GM21381 (cell line): ENCODE measurements around the gene PIP4K2C.

Experiments
- ATAC-seq: cut with Tn5 transposase; IDR thresholded peaks from one replicate; pipeline ENCODE4 v1.9.1; 2021; ENCODE audit warnings: mild to moderate bottlenecking, moderate library complexity; ENCODE audit not compliant: unreplicated experiment

PIP4K2C gene

DNA sequence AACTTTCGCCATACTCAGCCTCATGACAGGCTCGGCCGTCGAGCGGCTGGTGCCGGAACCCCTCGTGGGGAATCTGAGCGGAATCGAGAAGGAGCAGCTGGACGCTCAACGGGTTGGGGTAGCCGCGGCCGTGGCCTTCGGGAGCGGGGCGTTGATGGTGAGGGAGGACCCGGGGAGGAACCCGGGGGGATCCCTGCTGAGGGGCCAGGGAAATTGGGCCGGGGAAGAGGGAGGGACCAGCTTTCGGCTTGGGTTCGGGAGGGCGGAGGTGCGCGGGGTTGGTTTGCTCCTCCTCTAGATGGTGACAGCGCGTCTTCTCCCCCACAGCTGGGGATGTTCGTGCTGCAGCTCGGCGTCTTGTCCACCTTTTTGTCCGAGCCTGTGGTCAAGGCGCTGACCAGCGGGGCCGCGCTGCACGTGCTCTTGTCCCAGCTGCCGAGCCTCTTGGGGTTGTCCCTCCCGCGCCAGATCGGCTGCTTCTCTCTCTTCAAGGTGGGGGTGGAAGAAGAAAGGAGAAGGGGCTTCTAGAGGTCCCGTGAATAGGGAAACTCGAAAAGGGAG is 30.0 kb downstream of the PIP4K2C start:
- no peak for ATAC-seq

DNA sequence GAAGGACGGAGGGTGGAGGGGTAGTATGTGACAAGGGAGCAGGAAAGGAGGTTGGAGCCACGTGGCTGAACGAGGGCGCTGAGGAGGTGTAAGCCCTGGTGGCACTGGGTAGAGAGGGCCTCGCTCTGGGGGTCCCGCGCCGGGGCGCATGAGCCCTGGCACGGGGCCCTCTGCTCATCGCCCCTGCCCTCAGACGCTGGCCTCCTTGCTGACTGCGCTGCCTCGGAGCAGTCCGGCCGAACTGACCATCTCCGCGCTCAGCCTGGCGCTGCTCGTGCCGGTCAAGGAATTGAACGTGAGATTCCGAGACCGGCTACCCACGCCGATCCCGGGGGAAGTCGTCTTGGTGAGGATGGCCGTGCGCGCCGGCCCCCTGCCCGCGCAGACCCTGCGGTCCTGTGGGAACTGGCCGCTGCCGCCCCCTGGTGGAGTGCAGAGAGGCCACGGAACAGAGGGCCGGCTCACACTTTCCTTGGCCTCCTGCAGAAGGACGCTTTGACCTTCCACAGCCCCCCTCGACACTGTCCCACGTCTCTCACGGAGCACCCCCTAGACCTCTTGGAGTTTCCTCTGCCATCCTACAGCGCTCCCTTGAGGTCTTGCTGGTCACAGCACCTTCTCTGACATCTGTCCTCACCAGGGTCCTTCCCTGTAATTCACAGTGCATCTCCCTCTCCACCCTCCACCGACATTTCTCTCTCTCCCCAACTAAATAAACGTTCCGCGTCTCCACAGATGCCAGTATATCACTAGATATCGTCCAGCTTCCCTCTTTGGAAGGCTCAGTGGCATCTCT is 30.7 kb downstream of the PIP4K2C start:
- ATAC-seq = no peak

DNA sequence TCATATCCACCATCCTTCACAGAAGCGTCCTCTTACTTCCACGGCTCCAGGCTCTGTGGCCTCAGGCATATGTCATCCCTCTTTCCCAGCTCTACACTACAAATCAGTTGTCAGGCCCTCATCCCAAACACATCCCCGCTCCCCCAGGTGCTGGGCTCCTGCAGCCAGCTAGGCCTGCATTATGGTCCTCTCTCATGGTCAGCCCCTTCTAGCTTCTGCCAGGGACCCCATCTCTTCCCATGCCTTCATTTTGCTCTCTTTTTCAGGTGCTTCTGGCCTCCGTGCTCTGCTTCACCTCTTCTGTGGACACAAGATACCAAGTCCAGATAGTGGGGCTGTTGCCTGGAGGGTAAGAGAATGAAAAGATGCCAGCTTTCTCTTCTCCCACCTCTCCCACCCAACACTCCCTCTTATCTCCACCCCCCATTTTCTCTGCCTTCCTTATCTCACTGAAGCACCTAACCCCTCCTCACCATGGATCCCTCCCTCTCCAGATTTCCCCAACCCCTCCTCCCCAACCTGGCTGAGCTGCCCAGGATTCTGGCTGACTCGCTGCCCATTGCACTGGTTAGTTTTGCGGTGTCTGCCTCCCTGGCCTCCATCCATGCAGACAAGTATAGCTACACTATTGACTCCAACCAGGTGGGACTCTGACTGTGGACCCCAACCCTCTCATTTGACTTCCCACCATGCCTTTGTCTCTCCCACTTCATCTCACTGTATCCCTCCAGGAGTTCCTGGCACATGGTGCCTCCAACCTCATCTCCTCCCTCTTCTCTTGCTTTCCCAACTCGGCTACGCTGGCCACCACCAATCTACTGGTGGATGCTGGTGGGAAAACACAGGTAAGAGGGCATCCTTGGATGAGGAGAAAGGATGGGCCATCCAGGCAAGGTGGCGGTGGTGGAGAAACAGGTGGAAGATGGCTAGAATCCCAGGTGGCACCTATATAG is 31.6 kb downstream of the PIP4K2C start:
- ATAC-seq = no peak

DNA sequence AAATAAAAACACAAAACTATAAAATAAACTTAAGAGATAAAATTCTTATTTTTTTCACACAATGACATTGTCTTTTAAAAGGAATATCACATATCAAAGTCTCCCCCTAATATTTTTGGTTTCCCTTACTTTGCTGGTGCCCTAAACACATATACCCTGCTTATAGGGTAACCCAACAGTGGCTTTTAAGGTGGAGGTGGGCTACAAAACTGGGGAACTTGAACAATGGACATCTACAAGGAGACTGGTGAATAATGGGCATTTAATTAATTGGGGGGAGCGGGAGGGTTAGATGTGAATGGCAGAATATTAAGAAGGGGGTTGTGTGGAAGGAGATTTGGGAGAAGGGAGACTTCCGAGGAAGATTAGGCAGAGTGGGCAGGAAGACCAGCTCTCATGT is 32.4 kb downstream of the PIP4K2C start:
- ATAC-seq = no peak

DNA sequence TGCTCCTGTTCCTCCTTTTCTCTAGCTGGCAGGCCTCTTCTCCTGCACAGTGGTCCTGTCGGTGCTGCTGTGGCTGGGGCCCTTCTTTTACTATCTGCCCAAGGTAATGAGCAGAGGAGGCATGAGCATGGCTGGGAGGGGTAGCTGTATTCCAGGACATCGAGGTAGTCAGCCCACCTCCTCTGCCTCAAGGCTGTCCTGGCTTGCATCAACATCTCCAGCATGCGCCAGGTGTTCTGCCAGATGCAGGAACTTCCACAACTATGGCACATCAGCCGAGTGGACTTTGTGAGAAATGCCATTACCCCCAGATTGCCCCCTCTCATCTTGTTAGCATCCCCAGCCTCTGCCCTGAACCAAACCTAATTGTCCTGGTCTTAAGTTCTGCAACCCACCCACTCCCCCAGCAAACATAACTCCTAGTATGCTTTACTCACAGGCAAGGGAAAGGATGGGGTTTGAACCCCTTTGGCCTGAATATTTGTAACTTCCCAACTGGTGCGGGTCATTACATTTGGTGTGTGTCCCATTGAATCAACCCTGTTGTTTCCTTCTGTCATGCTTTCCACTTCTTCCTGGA is 32.9 kb downstream of the PIP4K2C start:
- no peak for ATAC-seq

DNA sequence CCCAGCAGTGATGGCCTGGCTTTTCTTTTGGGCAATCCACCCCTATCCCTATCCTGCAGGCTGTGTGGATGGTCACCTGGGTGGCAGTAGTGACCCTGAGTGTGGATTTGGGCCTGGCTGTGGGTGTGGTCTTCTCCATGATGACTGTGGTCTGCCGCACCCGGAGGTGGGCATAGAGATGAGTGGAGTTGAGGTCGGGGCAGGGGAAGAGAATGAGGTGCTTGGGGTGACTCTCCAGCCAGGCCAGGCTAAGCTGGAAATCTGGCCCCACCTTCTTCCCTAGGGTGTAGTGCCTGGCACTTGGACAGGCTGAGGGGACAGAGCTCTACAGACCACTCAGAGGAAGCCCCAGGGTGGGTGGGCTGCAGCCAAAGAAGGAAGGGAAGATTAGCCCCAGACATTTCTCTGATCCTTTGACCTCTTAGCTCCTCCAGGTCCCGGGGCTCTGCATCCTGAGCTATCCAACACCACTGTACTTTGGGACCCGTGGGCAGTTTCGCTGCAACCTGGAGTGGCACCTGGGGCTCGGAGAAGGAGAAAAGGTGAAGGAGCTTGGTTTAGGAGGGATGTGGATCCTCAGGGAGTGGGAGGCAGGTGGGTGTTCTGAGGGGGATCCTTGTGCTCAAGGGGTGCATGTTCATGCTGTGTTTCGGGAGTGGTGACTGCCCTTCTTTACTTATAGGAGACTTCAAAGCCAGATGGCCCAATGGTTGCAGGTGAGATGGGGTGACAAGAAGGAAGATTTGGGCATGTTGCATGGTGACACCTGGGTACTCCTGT is 33.6 kb downstream of the PIP4K2C start:
- ATAC-seq = no peak

DNA sequence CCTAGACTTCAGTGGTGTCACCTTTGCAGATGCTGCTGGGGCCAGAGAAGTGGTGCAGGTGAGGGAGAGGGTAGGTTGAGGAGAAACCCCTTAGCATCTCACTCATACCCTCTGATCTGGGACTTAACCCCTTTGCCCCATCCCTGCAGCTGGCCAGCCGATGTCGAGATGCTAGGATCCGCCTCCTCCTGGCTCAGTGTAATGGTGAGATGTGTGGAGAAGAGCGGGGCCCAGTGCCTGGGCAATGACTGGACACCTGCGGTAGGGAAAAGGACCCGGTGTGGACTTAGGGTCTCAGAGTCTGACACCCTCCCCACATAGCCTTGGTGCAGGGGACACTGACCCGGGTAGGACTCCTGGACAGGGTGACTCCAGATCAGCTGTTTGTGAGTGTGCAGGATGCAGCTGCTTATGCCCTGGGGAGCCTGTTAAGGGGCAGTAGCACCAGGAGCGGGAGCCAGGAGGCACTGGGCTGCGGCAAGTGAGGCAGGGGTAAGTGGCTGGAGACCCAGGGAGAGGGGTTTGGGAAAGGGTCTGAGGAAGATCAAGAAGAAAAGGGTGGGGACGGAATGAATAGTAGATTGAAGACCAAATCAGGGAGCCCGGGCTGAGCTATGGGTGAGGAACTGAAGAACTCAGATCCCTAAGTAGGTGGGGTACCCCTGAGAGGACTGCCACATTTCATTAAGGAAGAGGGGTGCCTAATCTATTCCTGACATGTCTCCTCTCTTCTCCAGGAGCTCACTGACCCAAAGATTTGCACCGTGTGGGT is 34.5 kb downstream of the PIP4K2C start:
- no peak for ATAC-seq

DNA sequence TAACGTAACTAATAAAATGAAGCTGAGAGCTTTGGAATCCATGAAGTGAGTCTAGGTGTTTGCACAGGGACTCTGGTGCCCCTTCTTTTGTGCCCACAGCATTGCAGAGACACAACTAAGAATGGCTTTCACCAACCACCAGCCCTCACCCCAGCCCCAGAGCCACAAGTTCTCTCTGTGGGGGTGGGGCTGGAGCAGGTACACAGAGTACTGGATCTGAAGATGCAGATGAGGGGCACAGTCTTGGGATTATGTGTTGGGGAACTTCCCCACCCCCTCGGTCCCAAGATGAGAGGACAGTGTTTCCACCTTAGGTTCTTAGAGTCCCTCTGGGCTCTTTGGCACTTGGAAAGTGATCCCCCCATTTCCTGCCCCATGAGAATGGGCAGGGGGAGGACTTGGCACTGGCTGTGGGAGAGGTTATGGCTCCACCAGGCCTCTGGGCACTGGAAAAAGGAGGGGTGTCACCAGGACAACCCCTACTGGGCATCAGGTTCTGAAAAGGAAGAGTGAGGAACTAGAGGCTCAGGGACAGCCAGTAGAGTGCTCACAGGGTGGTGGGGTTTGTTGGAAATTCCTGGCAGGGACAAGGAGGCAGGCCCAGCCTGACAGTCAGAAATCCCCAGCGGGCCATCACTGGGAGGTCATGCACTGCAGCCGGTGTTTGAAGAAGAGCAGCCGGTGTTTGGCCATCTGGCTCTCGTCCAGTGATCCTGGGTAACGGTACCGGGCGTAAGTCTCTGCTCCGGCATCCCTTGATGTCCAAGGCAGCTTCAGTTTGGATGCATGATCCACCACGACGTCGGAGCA is 35.3 kb downstream of the PIP4K2C start:
- no peak for ATAC-seq

DNA sequence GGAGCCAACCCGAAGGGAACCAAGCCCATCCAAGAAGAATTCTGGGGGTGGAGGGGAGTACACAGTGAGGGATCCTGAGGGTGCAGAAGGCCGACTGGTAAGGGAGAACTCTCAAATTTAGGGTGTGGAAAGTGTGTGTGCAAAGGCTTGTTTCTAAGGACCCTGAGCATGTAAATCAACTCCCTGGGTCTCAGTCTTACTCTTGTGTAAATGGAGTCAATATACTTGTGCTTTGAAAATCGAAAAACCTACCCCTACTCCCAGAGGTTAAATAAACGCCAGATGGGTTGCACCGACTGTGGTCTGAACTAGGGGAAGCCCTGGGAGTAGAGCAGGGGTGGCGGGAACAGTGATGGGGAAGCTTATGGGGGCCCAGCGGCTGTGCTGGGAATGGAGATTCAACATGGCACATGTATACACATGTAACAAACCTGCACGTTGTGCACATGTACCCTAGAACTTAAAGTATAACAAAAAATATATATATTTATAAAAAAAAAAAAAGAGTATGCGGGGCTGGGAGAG is 36.0 kb downstream of the PIP4K2C start:
- ATAC-seq = no peak

DNA sequence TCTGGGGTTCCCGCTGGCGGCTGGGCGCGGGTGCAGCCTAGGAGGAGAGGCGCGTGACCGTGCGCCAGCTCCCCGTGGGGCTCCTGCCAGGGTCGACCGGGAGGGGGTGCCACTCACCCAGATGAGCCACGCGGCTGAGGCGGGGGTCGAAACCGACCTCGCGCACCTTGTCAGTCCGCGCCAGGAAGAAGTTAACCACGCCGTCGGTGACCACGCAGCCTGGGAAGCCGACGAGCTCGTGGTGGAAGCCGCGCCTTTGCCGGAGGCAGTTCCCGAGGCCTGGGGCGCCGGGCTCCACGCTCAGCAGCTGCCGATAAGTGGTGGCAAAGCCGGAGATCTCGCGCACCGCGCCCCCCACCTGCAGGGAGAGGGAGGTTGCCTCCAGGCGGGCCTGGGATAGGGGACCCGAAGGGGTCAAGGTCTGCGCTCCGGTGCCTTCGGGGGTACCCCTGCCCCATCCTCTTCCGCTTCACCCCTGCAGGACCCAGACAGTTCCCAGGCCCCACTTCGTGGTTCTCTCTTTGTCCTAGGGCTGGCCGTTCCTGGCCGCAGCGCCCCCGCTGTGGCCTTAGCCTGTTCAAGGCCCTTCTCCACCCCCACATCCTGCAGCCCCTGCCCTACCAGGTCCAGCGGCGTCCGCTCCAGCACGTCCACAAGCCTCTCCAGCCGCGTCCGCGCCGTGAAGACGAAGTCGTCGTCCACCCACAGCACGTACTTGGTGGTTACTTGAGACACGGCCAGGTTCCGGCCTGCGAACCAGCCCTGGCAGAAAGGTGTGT is 36.7 kb downstream of the PIP4K2C start:
- ATAC-seq = no peak

DNA sequence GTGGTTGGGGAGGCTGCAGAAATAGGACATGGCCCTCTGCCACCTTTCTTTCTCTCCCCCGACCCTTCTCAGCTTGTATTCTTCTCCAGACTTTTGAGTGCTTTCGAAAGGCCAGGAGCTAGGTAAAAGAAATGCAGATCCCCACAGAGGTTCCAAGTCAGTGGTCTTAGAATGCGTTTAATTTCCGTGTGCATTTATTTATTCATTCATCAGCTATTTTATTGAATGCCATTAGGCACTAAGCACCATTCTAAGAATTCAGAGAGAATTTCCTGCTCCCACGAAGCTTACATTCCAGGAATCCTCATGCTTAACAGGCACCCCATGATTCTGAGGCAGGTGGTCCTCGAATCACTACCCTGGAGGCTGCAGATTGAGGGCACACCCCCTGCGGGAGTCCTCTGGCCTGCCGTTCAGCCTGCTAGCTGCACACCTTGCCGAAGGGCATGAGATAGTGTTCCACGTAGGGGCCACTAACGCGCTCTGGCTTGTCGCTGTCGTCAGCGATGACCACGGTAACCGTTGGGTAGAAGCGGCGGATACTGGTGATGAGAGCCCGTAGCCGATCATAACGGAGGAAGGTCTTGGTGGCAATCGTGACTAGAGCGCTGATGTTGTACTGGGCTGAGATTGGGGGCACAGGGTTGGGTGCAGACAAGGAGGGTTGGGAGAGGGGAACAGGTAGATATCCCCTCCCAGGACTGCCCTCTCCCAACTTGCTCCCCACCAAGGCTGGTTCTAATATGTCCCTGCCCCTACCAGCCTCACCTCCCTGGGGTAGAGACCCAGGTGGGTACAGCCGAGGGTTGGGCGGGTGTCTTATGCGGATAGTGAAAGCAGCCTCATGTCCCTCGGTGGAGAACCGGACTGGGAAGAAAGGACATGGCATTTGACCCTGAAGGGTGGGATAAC is 37.5 kb downstream of the PIP4K2C start:
- no peak for ATAC-seq

DNA sequence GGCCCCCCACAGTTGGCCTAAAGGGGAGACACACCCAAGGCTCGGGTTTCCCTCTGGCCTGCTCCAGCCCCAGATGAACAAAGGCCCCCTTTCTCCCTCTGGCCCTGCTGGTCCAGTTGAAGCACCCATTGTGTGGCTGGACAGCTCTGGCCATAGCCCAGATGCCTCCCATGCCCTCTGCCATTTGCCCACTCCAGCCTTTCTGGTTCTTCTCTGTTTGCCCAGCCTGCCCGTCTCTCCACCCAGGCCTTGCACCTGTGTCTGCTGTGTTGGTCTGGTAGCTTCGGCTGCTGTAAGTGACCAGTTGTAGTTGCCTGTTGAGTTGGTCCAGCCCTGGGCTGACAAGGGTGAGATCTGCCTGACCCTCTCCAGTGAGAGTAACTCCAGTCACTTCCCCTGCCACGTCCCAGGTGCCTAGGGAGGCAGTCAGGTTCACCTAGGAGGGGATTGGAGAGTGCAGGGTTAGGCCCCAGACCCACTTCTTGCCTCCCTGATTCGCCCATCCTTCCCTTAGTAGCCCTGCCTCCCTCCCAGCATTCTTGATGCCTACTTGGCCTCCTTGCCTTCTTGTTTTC is 39.0 kb downstream of the PIP4K2C start:
- ATAC-seq = no peak

DNA sequence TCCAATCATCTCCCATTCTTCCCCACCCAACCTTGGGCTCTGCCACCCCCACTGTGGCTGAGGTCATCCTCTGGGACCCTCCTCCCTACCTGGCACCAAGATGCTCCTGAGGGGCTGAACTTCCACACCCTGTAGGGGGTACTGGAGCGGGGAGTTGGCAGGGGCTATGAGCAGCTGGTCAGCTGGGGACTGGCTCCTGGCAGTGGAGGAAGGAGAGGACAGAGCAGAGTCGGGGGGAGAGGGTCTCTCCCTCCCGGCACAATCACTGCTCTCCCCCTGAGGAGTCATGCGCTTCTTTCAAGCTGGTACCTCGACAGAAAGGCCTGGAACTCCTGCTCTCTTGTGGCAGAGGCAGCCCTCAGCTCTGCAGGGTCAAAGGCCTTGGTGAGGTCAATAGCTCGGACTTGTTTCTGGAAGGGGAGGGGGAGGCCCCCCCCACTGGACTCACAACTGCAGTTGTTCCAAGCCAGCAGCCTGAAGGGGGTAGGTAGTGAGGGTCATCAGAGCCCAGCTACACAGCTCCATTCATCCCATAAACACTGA is 40.0 kb downstream of the PIP4K2C start:
- no peak for ATAC-seq

DNA sequence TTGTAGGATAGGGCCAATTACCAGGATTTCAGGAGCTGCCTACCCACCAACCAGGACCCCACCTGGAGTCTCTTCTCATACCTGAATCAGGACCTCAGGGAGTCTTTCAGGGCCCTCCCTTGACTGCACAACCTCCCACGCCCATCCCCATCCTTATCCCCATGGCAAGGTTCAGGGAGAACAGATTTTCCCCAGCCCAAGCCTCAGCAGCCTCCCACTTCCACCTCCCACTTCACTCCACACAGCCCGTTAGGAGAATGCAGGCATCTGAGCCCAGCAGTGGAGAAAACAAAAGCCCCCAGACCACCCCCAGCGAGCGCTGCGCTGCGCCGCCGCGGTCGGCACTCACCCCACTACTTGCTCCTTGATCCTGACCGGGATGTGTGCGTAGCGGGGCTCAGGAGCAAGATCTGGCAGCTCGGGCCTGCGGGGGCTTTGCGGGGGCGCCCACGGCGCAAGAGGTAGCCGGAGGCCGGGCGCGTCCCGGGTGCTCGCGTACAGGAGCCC is 40.6 kb downstream of the PIP4K2C start:
- no peak for ATAC-seq

DNA sequence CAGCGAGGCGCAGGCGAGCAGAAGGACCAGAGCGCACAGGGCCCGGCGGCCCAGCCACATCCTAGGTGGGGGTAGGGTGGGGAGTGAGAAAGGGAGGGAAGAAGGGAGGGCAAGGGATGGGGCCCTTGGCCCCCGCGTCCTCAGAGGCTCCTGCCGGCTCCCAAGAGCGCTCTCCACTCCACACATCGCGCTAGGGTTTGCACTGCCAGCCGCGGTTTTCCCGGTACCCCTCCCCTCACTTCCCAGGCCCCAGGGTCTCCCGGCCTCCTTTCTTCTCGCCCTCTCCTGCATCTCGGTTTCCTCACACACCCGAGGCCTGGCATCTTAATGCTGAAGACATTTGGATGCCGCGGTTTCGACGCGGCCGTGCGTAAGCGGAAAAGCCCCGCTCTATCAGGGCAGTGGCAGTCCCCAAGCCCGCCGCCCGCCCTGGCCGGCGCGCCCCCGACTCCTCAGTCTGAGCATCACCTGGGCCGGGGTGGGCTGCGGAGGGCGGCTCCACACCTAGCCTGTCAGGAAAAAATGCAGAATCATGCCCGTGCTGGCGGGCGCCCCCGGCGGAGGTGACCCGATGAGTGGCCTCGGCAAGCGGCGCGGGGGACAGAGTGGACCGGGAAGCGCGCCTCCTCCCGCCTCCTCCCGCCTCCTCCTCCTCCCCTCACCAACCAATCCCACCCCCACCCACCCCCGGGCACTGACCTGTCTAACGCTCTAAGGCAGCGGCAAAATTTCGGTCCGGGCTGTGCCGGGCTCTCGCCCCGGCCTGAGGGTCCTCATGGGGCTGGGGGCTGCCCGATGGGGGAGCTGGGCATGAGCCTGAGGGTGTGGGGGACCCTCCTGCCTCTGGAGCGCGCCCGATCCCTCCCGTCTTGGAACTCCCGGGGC is 41.3 kb downstream of the PIP4K2C start:
- ATAC-seq = no peak
